NCI-H446 (cell line): ENCODE data around the gene OAT.

ENCODE experiments used
- DNase-seq, 2 experiments: peaks; one replicate each; lab custom pipeline; 2025; lab: John Stamatoyannopoulos, UW

Gene OAT

GRCh38 chr10:124402273-124402672, 16.4 kb downstream of the OAT start:
- no peak for DNase-seq

GRCh38 chr10:124401633-124402032, 17.1 kb downstream of the OAT start:
- no peak for DNase-seq

- DNase-seq, result no peak
Observed at GRCh38 chr10:124394583-124394982, 24.1 kb downstream of the OAT start.

GRCh38 chr10:124392626-124393342, 25.9 kb downstream of the OAT start:
- peak in 1 of 2 experiments; percentile 11 for DNase-seq

GRCh38 chr10:124390471-124391187, 28.1 kb downstream of the OAT start:
- DNase-seq, result no peak

GRCh38 chr10:124389613-124390361, 28.9 kb downstream of the OAT start:
- DNase-seq, result no peak

GRCh38 chr10:124388823-124389612, 29.7 kb downstream of the OAT start:
- DNase-seq, result peak; percentile 40 to 84

GRCh38 chr10:124388476-124388822, 30.3 kb downstream of the OAT start:
- DNase-seq, result no peak

GRCh38 chr10:124387078-124387874, 31.4 kb downstream of the OAT start:
- no peak for DNase-seq

- DNase-seq, result no peak
Observed at GRCh38 chr10:124386186-124387077, 32.3 kb downstream of the OAT start.

GRCh38 chr10:124385627-124386185, 33.0 kb downstream of the OAT start:
- no peak for DNase-seq

GRCh38 chr10:124384591-124385190, 34.0 kb downstream of the OAT start:
- DNase-seq, result no peak

- DNase-seq, result no peak
Observed at GRCh38 chr10:124384172-124384571, 34.6 kb downstream of the OAT start.

GRCh38 chr10:124383496-124383895, 35.2 kb downstream of the OAT start:
- DNase-seq, result no peak

- DNase-seq, result no peak
Observed at GRCh38 chr10:124381011-124381611, 37.6 kb downstream of the OAT start.

GRCh38 chr10:124380256-124380995, 38.3 kb downstream of the OAT start:
- no peak for DNase-seq

GRCh38 chr10:124379609-124380193, 39.0 kb downstream of the OAT start:
- DNase-seq, result no peak

GRCh38 chr10:124378881-124379471, 39.7 kb downstream of the OAT start:
- DNase-seq, result no peak
